ENCODE measurements around the gene TSC1. TPM values are rescaled to one million over a fixed set of nuclear protein-coding genes. Genes with fewer than 3 reads are reported as not detected.

Gene TSC1
- total RNA-seq, 1 donor from 2014 or later = 26.3 TPM

- no peak for TF ChIP-seq CTCF (conservative IDR thresholded peaks at IDR 0.05; ENCODE audit: low read depth, low read length)
- H3K4me3 ChIP-seq (ENCODE audit: low read depth, low read length) = no peak overlapping the region
- no peak for DNase-seq (ENCODE audit: low read depth)
These were observed 5.2 kb downstream of the TSC1 start for GRCh38 chr9:132939169-132939568.

- no peak for DNase-seq (ENCODE audit: low read depth)
- no peak for TF ChIP-seq CTCF (conservative IDR thresholded peaks at IDR 0.05; ENCODE audit: low read depth, low read length)
- no peak overlapping the region for H3K4me3 ChIP-seq (ENCODE audit: low read depth, low read length)
These were observed 6.9 kb downstream of the TSC1 start for GRCh38 chr9:132937463-132937901.

- DNase-seq (ENCODE audit: low read depth) = no peak
- H3K4me3 ChIP-seq (ENCODE audit: low read depth, low read length) = no peak overlapping the region
- TF ChIP-seq CTCF (conservative IDR thresholded peaks at IDR 0.05; ENCODE audit: low read depth, low read length) = no peak
These were observed 9.4 kb downstream of the TSC1 start for GRCh38 chr9:132935026-132935425.

GRCh38 chr9:132931178-132931735, 13.2 kb downstream of the TSC1 start:
- TF ChIP-seq CTCF (conservative IDR thresholded peaks at IDR 0.05; ENCODE audit: low read depth, low read length) = no peak
- DNase-seq (ENCODE audit: low read depth) = no peak
- no peak overlapping the region for H3K4me3 ChIP-seq (ENCODE audit: low read depth, low read length)

- TF ChIP-seq CTCF (conservative IDR thresholded peaks at IDR 0.05; ENCODE audit: low read depth, low read length) = no peak
- no peak for DNase-seq (ENCODE audit: low read depth)
- H3K4me3 ChIP-seq (ENCODE audit: low read depth, low read length) = no peak overlapping the region
These were observed 16.7 kb downstream of the TSC1 start for GRCh38 chr9:132927704-132928103.

- no peak for DNase-seq (ENCODE audit: low read depth)
- no peak overlapping the region for H3K4me3 ChIP-seq (ENCODE audit: low read depth, low read length)
- TF ChIP-seq CTCF (conservative IDR thresholded peaks at IDR 0.05; ENCODE audit: low read depth, low read length) = no peak
These were observed 21.0 kb downstream of the TSC1 start for GRCh38 chr9:132923346-132923902.

Measured in epithelial cell of proximal tubule (primary cell).